Measurements from ENCODE around the gene TP53I13.

Gene TP53I13

DNA sequence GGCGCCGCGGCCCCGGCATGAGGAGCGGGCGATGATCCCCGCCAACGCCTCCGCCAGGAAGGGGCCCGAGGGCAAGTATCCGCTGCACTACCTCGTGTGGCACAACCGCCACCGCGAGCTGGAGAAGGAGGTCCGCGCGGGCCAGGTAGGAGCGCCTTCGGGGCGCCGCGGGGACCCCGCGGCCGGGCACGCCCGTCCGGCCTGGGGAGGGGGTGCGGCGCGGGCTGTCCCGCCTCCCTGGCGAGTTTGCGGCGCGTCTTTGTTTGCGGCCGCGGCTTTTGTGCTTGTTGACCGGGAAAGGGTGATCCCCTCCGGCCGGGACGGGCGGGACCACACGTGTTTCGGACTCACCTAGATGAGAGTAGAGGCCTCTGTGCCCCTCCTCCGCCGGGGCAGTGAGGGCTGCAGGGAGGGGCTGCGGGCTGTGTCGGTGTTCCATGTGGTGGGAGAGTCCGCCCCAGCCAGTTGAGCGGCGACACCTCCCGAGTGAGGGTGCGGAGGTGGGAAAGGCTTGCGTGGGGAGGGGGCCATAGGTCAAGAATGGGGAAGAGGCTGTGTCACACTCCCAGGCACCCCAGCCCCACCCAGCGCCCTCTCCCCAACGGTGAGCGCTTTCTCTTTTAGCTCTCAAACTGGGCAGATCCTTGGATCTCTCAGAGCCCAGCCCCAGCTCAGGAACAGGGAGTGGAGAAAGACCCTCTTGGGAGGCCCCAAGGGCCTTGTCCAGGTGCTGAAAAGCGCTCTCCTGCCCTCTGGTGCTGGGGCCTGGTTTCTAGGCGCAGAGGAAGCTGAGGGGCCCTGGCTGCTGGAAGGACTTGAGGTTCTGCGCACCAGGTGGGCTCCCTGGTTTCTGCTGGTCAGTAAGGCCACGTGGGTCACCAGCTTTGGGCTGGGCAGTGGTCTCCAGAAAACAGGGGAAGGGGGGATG lies 25.4 kb downstream of the TP53I13 start:
- DNase-seq (ENCODE audit: low read depth, low spot score): peak; percentile 66

- DNase-seq (ENCODE audit: low read depth, low spot score): no peak
Observed at GRCh38 chr17:29594519-29595090, 26.1 kb downstream of the TP53I13 start.

DNA sequence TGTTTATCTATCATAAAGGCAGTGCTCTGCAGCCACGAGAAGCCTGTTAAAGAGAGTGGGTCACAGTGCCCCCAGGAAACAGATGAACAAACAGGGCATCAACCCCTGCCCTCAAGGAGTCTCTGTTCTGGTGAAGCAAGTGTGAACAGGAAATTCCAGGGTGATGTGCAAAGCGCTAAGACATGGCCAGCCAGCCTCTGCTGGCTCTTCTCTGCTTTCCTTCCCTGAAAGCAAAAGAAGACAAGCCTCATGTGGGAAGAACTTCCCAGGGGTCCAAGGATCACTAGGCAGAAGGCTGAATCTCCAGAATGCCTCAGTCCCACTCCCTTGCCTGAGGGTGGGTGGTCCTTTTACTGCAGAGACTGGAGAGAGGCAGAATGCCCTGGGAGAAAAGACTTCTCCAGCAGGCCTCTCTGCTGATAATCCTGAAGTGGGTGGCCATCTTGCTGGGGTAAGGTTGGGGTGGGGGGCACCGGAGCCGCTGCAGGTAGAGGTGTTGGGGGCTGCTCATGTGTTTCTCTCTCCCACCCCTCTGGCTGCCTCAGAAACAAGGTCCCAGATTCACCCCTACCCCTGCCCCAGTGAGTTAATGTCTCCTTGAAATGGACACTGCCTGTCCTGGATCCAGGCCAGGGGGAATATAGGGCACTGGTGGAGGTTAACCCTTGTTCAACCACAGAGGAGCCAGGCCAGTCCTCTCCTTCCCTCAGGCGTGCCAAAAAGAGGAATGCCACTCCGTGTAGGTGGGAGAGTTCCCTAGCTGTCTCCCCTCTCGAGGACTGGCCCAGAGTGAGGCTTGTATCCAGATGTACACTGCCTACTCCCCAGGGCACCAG lies 26.8 kb downstream of the TP53I13 start:
- DNase-seq (ENCODE audit: low read depth, low spot score): no peak

DNA sequence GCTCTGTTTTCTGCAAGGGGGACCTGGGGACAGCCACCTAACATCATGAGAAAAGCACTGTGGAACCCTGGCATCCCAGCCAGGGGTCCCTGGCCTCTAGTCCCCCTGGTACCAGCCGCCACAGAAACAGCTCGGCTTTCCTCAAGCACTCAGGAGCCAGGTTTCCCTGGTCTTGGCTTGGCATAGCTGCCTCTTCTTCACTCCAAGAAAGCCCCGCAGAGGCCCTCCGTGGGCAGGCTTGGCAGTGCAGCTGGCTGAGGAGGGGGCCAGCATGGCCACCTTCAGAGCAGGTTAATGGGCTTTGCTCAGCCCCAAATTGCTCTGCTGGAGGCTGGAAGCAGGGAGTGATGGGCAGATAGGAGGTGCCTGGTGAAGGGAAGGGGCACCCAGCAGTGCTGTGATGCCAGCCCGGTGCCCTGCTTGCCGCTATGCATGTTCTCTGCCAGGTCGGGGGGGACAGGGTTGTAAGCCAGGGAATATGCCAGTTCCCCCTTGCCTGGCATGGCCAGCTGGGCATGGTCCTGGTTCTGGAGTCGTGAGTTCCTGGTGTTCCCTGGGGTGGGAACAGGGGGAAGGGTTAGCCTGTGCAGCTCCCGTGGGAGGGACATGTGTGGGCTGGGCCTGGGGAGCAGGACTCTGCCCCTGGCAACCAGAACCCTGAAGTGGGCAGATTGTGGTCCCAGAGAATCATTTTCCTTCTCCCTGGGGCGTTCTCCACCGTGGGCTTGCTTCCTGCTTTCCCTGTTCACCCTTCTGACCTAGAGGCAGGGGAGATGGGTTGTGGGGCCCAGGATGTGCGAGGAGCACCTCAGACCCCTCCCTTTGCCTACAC lies 27.7 kb downstream of the TP53I13 start:
- no peak for DNase-seq (ENCODE audit: low read depth, low spot score)

- DNase-seq (ENCODE audit: low read depth, low spot score): no peak
Observed at GRCh38 chr17:29596811-29597210, 28.3 kb downstream of the TP53I13 start.

DNA sequence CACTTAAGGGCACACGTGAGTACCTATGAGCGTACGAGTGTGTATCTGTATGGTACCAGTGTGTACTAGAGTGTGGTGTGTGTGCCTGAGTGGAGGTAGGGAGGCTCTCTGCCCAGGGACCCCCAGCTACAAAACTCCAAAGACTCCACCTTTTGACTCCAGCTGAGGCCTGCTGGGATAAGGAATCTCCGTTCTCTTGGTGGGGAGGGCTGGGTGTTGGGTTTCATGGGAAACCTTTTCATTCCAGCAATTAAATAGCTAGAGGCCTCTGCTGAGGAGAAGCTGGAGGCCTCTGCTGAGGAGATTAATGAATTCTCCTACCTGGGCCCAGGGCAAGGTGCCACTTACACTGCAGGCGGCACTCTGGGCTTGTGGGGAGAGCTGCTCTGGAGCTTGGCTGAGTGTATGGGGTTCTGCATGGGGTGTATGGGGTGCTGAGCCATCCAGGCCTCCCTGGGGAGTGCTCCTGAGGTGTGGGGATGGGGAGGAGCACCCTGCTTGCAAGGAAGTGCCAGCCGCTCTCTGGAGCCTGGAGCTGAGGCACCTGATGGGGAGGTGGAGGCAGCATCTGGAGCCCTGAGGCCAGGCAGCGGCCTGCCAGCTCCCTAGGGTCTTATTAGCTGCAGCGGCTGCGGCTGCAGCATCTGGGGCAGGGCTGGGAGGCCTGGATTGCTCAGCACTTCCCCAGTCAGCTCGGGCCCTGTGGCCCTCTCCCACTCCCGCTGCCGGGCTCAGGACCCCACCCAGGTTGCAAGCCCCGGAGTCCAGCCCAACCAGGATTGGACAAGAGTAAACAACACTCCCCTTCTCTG lies 29.1 kb downstream of the TP53I13 start:
- DNase-seq (ENCODE audit: low read depth, low spot score): no peak

DNA sequence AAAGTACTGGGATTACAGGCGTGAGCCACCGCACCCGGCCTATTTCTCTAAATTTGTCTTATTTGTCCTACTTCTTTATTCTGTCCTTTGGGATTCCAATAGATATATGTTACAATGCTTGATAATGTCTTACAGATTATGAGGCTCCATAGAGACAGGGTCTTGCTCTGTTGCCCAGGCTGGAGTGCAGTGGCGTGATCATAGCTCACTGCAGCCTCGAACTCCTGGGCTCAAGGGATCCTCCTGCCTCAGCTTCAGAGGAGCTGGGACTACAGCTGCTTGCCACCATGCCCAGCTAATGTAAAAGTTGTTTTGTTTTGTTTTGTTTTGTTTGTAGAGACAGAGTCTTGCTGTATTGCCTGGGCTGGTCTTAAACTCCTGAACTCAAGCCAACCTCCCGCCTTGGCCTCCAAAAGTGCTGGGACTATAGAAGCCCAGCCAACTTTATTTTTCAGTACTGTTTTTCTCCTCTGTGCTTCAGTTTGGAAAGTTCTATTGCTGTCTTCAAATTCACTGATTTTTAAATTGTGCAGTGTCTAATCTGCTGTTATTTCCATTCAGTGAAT lies 34.7 kb downstream of the TP53I13 start:
- DNase-seq (ENCODE audit: low read depth, low spot score): no peak

- no peak for DNase-seq (ENCODE audit: low read depth, low spot score)
Observed at GRCh38 chr17:29607557-29608195, 39.2 kb downstream of the TP53I13 start.

DNA sequence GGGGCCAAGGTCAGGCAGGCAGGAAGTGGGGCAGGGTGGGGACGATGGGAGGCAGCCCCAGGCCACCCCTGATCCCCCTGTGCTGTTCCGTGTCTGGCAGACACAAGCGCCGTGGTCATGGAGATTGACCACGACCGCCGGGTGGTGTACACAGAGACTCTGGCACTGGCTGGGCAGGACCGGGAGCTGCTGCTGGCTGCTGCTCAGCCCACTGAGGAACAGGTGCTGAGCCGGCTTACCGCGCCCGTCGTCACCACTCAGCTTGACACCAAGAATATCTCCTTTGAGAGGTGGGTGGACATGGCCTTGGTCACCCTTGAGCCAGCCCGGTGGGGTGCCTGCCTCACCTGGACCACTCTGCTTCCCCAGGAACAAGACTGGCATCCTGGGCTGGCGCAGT lies 40.5 kb downstream of the TP53I13 start:
- no peak for DNase-seq (ENCODE audit: low read depth, low spot score)

DNA sequence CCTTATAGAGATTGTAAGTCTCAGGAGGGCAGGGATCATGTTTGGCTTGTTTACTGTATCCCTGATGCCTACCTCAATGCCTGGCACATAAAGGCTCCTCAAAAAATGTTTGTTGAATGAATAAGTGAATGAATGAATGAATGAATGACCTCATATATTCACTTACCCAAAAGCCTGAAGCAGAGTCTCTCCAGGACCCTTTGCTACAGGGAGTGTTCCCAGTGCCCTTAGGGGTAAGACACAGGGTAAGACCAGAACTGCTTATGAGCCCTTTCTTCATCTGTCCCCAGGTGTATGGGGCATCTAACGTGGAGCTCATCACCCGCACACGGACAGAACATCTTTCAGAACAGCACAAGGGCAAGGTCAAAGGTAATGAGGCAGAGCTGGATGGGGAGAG lies 41.9 kb downstream of the TP53I13 start:
- DNase-seq (ENCODE audit: low read depth, low spot score): no peak

- DNase-seq (ENCODE audit: low read depth, low spot score): no peak
Observed at GRCh38 chr17:29611351-29612093, 43.0 kb downstream of the TP53I13 start.

DNA sequence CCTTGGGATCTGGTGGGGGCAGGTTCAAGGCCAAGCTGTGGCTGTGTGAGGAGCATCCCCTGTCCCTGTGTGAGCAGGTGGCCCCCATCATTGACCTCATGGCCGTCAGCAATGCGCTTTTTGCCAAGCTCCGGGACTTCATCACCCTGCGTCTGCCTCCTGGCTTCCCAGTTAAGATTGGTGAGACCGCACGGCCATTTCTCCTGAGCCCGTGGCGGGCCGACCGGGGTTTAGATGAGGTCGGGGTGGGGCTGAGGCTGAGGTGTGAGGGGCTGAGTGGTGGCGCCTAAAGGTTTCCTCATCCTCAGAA lies 43.5 kb downstream of the TP53I13 start:
- no peak for DNase-seq (ENCODE audit: low read depth, low spot score)

DNA sequence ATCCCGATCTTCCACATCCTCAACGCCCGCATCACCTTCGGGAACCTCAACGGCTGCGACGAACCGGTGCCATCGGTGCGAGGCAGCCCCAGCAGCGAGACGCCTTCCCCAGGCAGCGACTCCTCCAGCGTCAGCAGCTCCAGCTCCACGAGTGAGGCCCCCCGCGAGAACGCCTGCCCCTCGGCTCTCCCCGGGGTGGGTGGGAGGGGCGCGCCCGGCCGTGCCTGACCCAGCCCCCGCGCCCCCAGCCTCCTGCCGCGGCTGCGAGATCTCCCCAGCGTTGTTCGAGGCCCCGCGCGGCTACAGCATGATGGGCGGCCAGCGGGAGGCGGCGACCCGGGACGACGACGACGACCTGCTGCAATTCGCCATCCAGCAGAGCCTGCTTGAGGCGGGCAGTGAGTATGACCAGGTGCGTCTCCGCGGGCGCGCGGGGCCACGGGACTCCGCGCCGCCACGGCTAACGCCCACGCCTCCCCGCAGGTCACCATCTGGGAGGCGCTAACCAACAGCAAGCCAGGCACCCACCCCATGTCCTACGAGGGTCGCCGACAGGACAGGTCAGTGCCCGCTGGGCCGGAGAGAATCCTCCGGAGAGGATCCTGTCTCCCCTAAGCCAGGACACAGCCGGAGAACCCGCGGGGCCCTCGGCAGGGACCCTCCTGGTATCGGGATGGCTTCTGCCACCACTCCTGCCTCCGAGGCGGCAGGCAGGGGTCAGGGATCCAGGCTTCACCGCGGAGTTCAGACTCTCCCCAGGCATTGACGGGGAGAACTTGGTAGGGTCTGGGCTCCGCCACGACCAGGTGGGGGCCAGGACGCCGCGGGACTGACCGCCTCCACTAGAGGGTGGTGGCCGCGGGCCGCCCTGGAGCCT lies 44.1 kb downstream of the TP53I13 start:
- no peak for DNase-seq (ENCODE audit: low read depth, low spot score)

GRCh38 chr17:29613352-29613837 lies 44.9 kb downstream of the TP53I13 start:
- DNase-seq (ENCODE audit: low read depth, low spot score): peak; percentile 89

- no peak for DNase-seq (ENCODE audit: low read depth, low spot score)
Observed at GRCh38 chr17:29613856-29614255, 45.4 kb downstream of the TP53I13 start.

GRCh38 chr17:29614349-29615047 lies 46.0 kb downstream of the TP53I13 start:
- no peak for DNase-seq (ENCODE audit: low read depth, low spot score)

DNA sequence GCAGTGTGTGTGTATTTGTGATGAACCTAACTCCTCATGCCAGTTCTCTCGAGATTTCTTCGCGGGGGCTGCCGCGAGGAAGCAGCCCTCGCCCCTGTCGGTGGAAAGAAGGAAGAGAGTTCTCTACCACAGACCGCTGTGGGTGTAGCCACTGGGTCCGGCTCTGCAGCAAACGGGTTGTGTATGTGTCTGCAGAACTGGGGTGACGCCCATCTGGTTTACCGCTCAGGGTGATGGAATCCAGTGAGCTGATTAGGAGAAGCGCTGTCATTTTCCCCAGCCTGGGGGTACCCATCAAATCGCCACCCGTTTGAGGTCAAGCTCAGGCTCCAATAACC lies 46.5 kb downstream of the TP53I13 start:
- DNase-seq (ENCODE audit: low read depth, low spot score): no peak

All from astrocyte of the hippocampus (primary cell).